GM12878 (cell line): ENCODE results near the gene CACNA2D3. TPM values are rescaled to one million over a fixed set of nuclear protein-coding genes. Genes with fewer than 3 reads are reported as not detected.

Experiments
- POLR2A ChIP-seq: IDR thresholded peaks from 2 replicates; pipeline ENCODE4 v1.6.1; 2011; ENCODE audit warnings: low read depth, mild to moderate bottlenecking, low read length
- polyA plus RNA-seq, 11 experiments: library from polyadenylated mRNA; depleted of rRNA in 4 of 11; unstranded in 6 of 11; stranded (reverse) in 5 of 11; fragments of >200 nt; fragmentation: Nextera tagmentation in 4 of 11; fragmentation: Illumina TruSeq in 1 of 11; extraction: Ambion mirVana in 4 of 11; extraction: Trizol in 1 of 11; gene quantifications; 1 replicate in 1 of 11; 2 replicates in 10 of 11; pipeline versions ENCODE4 v1.2.1 to v1.2.3, GENCODE V29; 2011 to 2016; ENCODE audit warnings: inconsistent platforms in 2 of 11, missing spikeins in 2 of 11, low read depth in 1 of 11
- total RNA-seq, 4 experiments: library from RNA; depleted of rRNA in 3 of 4; stranded (reverse); fragments of >200 nt in 3 of 4; fragmentation: Illumina TruSeq in 1 of 4; extraction: Trizol in 1 of 4; gene quantifications; 2 replicates each; pipeline versions ENCODE4 v1.2.1 to v1.2.3, GENCODE V29; 2013 to 2021
- TF ChIP-seq, protein P1 (sequence below): fragments of 450-650 bp; IDR thresholded peaks from 2 replicates; pipeline ENCODE4 v1.6.1; 2014; ENCODE audit warnings: mild to moderate bottlenecking
- TF ChIP-seq, protein P2 (sequence below): fragments of 450-650 bp; IDR thresholded peaks from 2 replicates; pipeline ENCODE4 v1.6.1; 2017; ENCODE audit warnings: antibody characterized with exemption, mild to moderate bottlenecking, moderate library complexity
- TF ChIP-seq, protein P3 (sequence below): IDR thresholded peaks from 2 replicates; pipeline ENCODE4 v1.6.1; 2011; ENCODE audit warnings: borderline replicate concordance, low read depth, mild to moderate bottlenecking, moderate library complexity, mixed read lengths, low read length; ENCODE audit not compliant: insufficient read depth; ENCODE audit errors: extremely low read length
- TF ChIP-seq, protein P4 (sequence below): IDR thresholded peaks from 2 replicates; pipeline ENCODE4 v1.6.1; 2012; ENCODE audit warnings: low read depth, low read length, improper control_type of control experiment

Gene CACNA2D3
- total and polyA plus RNA-seq, 10 of the 15 experiments (the other 5 are each of a cell fraction or from before 2014, with no cell fraction given) = not detected

DNA sequence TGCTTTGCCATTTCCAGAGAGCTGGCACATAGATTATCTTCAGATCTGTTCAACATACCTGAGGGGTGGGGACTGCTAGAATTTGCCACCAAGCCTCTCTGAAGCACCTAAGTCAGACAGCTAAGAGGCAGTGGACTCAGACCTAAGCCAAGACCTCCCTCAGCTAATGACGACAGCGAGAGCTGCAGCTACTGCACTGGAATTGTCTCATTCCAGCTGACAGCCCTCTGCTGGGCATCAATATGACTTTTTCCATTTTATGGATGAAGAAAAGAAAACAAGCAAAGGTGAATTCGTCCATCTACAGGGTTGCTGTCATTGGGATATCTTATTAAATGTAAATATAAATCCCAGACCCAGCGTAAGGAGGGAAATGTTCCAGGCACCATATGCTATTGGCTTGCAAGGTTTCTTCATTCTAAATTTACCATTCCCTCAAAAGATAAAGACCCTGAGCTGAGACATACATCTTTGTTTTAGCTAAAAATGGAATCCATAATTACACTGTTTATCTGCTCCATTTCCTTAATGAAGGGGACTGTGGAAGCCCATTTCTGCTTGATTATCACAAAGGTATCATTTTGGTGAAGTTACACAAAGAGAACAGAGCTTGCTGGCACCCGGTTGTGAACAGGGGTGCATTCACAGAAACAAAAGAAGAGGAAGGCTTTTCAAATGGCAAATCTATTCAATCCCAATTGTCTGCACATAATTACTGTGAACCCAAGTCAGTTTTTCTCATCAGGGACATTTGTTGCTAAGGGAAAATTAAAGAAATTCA lies 891.0 kb downstream of the CACNA2D3 start (continued):
- TF ChIP-seq, protein P1, sequence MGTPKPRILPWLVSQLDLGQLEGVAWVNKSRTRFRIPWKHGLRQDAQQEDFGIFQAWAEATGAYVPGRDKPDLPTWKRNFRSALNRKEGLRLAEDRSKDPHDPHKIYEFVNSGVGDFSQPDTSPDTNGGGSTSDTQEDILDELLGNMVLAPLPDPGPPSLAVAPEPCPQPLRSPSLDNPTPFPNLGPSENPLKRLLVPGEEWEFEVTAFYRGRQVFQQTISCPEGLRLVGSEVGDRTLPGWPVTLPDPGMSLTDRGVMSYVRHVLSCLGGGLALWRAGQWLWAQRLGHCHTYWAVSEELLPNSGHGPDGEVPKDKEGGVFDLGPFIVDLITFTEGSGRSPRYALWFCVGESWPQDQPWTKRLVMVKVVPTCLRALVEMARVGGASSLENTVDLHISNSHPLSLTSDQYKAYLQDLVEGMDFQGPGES = no peak
- no peak for TF ChIP-seq POLR2A
- TF ChIP-seq, protein P2, sequence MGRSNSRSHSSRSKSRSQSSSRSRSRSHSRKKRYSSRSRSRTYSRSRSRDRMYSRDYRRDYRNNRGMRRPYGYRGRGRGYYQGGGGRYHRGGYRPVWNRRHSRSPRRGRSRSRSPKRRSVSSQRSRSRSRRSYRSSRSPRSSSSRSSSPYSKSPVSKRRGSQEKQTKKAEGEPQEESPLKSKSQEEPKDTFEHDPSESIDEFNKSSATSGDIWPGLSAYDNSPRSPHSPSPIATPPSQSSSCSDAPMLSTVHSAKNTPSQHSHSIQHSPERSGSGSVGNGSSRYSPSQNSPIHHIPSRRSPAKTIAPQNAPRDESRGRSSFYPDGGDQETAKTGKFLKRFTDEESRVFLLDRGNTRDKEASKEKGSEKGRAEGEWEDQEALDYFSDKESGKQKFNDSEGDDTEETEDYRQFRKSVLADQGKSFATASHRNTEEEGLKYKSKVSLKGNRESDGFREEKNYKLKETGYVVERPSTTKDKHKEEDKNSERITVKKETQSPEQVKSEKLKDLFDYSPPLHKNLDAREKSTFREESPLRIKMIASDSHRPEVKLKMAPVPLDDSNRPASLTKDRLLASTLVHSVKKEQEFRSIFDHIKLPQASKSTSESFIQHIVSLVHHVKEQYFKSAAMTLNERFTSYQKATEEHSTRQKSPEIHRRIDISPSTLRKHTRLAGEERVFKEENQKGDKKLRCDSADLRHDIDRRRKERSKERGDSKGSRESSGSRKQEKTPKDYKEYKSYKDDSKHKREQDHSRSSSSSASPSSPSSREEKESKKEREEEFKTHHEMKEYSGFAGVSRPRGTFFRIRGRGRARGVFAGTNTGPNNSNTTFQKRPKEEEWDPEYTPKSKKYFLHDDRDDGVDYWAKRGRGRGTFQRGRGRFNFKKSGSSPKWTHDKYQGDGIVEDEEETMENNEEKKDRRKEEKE = no peak
- TF ChIP-seq, protein P3, sequence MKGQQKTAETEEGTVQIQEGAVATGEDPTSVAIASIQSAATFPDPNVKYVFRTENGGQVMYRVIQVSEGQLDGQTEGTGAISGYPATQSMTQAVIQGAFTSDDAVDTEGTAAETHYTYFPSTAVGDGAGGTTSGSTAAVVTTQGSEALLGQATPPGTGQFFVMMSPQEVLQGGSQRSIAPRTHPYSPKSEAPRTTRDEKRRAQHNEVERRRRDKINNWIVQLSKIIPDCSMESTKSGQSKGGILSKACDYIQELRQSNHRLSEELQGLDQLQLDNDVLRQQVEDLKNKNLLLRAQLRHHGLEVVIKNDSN = no peak
- TF ChIP-seq, protein P4, sequence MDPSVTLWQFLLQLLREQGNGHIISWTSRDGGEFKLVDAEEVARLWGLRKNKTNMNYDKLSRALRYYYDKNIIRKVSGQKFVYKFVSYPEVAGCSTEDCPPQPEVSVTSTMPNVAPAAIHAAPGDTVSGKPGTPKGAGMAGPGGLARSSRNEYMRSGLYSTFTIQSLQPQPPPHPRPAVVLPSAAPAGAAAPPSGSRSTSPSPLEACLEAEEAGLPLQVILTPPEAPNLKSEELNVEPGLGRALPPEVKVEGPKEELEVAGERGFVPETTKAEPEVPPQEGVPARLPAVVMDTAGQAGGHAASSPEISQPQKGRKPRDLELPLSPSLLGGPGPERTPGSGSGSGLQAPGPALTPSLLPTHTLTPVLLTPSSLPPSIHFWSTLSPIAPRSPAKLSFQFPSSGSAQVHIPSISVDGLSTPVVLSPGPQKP = no peak
- TF ChIP-seq, all 136 proteins: peak for 0
